GM18909 (cell line): ENCODE data around the gene R3HDM1.
"Not testable (repeated sequence)": the region's sequence is repeated elsewhere in the genome, so short reads cannot be mapped to it uniquely, and the experiment has no call there.

Source experiments
- ATAC-seq: cut with Tn5 transposase; IDR thresholded peaks from one replicate; pipeline ENCODE4 v1.9.1; 2021; ENCODE audit warnings: mild to moderate bottlenecking; ENCODE audit not compliant: unreplicated experiment, poor library complexity

R3HDM1 gene

GRCh38 chr2:135563793-135564192 lies 32.5 kb downstream of the R3HDM1 start:
- ATAC-seq, result no peak

- no peak for ATAC-seq
Observed at GRCh38 chr2:135570884-135571283, 39.6 kb downstream of the R3HDM1 start.

DNA sequence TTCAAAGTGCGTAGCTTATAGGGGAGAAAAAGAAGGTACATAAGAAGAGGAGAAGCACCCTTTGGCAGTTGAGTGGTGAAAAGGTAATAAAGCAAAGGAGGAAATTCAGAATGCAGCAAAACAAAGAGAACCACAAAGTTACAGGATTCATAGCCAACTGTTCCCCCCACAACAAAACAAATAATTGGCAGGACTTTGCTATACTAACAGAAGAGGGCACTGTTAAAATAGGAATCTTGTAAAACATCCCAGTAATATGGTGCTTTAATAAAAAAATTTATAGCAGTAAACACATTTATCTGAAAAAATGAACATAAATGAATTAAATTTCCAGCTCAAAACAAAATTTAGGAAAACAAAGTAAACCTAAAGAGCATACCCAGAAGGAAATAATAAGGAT lies 42.3 kb downstream of the R3HDM1 start:
- ATAC-seq, result no peak

- no peak for ATAC-seq
Observed at GRCh38 chr2:135581282-135581681, 50.0 kb downstream of the R3HDM1 start.

- ATAC-seq, result no peak
Observed at GRCh38 chr2:135582383-135582782, 51.1 kb downstream of the R3HDM1 start.

- ATAC-seq, result no peak
Observed at GRCh38 chr2:135585586-135585985, 54.3 kb downstream of the R3HDM1 start.

DNA sequence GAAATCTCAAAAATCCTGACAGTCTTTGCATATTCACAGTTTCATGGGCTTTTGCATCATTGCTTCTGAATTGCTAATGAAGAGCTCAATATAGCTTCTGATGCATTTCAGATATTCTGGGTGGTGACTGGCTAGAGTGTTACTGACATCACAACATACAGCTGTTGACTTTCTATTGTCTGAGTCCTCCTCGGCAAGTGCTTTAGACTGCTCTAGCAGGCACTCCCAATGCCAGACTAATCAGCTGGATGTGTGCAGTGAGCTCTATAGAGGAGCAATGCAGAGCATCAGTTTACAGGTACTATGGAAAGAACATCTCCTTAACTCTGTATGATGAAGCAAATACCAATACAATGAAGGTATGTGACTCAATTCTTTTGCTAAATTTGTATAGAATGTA lies 54.9 kb downstream of the R3HDM1 start:
- peak; percentile 69 for ATAC-seq

- no peak for ATAC-seq
Observed at GRCh38 chr2:135587958-135588357, 56.7 kb downstream of the R3HDM1 start.

DNA sequence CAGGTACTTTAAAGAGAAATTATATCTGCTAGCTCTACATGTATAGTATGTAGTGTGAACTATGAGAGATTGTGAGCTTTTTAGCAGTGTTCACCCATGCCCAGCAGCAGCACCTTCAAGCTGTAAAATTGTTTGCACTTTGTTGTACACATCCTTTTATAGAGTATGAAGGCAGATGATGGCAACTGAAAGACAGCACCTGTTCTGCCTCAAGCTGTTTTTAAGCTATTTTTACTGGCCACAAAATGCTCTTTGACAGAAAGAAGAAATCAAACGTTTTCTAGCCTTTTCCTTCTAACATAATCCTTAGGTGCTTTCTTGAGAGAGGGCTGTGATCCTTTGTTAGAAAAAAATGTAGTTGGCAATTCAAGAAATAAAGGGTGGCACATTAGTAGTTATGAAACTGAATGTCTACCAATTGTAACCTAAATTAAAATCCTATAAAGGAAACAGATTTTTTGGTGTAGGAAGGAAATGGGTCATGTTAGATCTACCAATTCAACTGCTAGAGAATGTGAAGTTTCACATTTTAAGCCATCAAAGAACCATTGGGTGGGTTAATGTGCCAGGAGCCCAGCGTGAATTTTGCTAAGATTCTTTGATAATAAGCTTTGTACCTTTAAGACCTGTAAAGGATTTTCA lies 59.5 kb downstream of the R3HDM1 start:
- ATAC-seq, result no peak

GRCh38 chr2:135600915-135601314 lies 69.6 kb downstream of the R3HDM1 start:
- ATAC-seq, result no peak

- ATAC-seq, result no peak
Observed at GRCh38 chr2:135603543-135603942, 72.3 kb downstream of the R3HDM1 start.

DNA sequence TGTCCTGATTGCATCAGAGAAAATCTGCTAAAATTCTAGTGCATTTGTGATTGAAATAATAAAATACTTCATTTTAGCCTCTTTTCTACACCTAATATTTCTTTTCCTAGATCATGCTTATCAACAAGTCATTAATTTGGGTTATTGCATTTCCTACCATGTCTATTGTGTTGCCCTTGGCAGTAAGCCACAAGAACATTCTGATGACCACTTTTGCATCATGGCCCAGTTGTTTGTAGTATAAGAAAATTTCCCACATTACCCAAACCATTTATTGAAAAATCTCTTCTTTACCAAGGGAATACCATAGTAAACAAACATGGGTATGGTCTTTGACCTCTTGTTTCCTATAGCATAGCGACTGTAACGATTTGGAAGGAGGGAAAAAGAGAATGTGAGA lies 76.3 kb downstream of the R3HDM1 start:
- no peak for ATAC-seq

- no peak for ATAC-seq
Observed at GRCh38 chr2:135612319-135612718, 81.0 kb downstream of the R3HDM1 start.

DNA sequence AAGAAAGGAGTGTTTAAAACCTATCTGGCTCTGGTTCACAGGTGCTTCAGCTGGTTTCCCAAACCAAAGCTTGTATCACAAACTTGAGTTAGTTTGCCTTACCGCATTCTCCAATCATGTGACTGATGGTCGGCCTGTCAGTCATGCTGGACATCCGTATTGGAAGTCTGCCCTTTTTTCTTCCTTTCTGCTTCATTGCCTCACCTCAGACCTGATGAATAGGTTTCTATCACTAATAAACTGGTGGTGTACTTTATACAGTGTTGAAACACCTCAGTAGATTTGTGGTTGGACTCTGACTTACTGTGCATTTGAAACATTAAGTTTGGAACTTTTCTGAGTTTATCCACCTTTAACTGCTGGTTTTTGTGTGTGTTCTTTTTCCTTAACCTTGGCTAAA lies 84.1 kb downstream of the R3HDM1 start:
- ATAC-seq, result peak; percentile 65

DNA sequence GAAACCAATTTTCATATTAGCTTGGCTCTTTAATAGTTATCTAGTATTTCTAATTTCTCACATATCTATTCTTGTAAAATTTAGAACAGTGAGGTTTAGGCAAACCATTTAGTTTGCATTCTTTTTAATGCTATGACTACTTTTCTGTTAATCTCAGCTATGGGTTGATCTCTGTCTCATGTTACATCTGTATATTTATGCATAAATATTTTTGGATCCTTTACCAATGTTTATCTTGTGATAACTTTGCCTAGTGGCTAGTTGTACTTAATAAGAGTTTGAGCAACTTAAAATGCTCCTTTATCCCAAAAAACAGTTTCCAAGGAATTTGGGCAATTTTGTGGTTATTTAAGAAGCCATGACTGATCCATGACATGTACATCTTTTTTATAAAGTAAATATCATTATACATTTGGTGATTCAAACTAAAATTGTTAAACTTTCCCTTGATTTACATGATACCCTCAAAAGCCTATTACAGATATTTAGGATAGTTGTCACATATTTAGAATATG lies 86.3 kb downstream of the R3HDM1 start:
- ATAC-seq, result no peak

GRCh38 chr2:135620198-135620597 lies 88.9 kb downstream of the R3HDM1 start:
- ATAC-seq, result no peak

DNA sequence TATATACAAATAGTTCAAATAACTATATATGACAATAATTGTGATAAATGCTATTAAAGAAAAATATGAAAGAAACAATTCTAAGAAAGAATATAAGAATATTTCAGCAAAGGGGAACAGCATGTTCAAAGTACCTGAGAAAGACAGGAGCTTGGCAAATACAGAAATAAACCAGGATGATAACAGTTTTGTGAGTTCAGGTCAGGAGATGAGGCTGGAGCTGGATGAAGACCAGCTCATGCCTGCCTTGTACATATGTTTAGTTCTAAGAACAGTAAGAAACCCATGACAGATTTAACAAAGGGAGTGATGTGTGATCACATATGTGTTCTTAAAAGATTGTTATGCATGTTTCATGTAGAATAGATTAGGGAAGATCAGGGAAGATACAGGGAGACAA lies 98.2 kb downstream of the R3HDM1 start:
- no peak for ATAC-seq

DNA sequence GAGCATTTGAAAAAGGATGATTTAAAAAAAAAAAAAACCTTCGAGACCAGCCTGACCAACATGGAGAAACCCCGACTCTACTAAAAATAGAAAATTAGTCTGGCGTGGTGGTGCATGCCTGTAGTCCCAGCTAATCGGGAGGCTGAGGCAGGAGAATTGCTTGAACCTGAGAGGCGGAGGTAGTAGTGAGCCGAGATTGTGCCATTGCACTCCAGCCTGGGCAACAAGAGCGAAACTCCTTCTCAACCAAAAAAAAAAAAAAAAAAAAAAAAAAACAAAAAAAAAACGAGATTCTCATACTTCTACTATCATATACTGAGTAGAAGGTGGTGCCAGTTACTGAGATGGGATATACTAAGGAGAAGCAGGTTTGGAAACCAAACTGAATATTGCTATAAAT lies 98.8 kb downstream of the R3HDM1 start:
- ATAC-seq, result not testable (repeated sequence)

GRCh38 chr2:135630488-135630887 lies 99.2 kb downstream of the R3HDM1 start:
- no peak for ATAC-seq

DNA sequence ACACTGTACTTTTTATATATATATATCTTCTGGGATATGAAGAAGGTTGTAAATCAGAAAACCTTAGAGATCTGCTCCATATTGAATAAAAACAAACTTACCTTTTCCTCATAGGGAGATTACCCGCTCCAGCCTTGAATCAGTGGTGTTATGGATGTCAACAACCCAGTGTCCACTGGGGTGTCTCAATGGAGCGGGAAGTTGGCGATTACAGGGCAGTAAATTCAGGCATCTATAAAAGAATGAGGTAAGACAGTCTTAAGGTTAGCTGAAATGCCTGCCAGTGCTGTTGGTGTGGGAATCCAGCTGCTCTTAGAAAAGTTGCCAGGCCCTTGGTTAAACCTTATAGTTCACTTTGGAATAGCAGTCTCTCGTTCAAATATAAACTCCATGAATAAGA lies 102.3 kb downstream of the R3HDM1 start:
- no peak for ATAC-seq

GRCh38 chr2:135635212-135635835 lies 104.0 kb downstream of the R3HDM1 start:
- ATAC-seq, result no peak

GRCh38 chr2:135636982-135637381 lies 105.7 kb downstream of the R3HDM1 start:
- ATAC-seq, result no peak
